ENCODE data around the gene GMCL2.

The GMCL2 gene

DNA sequence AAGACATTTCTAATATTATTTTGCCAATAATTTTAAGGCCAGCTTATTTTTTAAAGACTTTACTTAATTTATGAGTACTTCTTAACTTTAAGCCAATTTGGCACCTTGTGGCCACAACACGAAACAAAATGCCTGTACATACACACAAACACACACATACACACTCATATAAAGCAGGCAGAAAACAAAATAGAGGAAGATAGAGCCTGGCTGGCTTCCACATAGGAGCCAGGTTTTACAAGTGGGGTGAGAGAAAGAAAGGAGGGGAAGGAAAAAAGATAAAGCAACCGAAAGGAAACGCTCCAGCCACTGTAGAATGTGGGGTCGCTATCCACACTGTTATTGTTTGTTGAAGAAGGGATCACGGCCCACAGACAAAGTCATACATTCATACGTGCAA is 10.4 kb downstream of the GMCL2 start:
- FAIRE-seq, result no peak

DNA sequence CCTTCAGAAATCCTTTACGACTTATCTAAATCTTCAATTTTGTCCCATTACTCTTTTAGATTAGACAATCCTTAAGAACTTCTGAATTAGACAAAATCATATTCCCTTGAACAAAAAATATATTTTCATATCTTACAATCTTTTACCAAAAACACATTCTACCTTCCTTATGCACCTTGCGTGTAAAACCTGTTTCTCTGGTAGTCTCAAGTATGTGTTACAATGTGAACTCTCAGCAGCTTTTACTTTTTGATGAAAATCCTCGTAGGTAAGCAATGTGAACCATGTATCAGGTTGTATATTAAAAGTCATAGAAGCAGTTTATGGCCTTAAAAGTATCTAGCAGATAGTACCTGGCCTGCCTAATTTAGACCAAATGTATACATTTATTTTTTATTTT is 12.7 kb downstream of the GMCL2 start:
- FAIRE-seq, result no peak

DNA sequence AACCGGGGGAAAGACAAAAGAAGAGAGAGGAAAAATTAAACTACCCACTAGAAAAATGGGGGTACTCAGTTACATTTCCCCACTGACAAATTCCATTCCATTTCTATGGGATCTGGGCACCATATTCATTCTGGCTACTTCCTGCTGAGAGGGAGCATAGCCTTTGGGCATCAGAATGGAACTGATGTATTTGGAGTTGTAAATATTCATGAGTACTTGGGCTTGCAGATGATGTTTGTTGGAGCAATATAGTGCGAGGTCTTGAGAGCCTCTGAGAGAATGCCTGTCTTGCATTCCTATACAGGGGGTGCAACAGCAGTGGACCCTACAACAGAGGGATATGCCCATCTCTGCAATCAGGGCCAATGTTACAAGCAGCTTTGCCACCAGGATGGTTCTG is 16.7 kb downstream of the GMCL2 start:
- FAIRE-seq, result no peak

DNA sequence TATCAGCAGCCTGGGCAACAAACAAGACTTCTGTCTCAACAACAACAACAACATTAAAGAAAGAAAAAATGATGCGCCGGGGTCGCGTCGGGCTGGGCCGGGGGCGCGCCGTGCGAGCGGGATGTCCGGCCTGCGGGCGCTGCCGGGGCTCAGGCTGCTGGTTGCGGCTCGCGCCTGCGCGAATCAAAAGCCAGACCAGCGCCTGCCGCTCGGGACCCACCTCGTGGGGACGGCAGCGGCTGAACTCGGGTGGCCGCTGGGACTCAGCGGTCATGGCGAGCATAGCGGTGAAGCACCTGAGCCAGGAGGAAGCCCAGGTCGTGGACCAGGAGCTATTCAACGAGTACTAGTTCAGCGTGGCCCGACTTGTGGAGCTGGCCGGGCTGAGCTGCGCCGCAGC is 21.6 kb downstream of the GMCL2 start:
- no peak for FAIRE-seq

DNA sequence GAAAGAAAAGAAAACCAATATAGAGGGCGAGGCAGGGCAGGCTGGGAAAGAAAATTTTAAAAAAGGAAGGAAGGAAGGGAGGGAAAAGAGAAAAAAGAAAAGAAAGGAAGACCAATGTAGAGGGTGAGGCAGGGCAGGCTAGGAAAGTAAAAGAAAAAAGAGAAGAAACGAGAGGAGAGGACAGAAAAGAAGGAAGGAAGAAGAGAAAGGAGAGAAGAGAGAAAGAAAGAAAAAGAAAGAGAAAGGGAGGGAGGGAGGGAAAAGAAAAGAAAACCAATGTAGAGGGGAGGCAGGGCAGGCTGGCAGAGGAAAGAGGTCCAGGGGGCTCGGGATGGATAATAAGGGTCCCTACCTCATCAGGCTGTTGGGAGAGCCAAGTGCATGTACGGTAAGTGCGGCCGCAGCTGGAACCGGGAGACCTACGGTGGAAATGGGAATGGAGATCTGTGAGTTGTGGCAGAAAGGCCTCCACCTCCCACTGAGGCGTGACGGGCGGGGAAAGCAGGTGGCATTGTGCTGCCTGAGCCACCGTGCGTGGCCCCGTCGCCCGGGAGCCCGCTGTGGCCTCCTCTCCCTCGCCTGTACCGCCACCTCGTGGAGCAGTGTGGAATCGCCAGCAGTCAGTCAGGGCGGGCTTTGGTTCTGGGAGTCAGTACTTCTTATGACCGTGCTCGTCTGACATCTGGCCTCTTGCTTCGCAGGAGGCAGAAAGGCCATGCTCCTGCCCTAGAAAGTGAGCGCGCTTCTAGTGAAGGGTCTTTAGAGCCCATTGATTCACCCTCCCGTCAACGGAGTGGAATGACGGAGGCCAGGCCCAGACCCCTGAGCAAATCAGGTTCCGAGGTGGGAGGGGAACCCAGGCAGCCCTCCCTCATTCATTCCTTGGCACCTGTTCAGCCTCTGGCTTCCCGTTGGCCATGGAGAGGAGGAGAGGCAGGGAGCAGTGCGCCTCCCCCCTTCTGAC is 23.1 kb downstream of the GMCL2 start:
- FAIRE-seq, result no peak

DNA sequence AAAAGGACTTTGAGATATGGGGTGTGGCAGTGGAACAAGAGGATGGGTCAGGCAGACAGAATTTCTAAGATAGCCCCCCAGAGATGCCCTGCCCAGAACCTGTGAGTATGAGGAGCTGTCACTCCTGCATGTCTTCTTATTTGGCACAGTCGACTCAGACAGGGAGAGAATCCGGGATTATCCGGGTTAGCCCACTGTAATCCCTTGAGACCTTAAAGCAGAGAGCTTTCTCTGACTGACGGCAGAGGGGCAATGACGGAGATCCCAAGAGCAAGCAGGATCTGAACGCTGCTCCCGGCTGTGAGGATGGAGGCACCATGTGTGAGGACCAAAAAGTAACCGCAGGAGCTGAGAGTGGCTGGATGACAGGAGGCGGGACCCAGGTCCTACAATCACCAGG is 24.7 kb downstream of the GMCL2 start:
- no peak for FAIRE-seq

DNA sequence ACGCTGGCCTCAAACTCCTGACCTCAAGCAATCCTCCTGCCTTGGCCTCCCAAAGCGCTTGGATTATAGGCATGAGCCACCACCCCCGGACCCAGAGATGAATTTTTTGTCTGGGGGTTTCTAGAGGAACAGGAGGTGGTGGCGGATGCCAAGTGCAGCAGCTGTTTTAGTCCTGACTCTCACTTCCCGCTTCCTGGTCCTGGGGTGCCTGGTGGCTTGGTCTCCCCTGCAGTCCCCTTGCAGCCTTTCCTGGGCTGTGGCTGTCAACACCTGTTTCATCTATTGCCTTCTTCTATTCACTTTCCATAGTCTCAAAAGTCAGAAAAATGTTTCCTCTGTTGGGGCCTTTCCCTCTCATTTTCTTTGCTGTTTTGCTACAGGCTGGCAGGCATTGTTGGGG is 27.0 kb downstream of the GMCL2 start:
- FAIRE-seq, result no peak

DNA sequence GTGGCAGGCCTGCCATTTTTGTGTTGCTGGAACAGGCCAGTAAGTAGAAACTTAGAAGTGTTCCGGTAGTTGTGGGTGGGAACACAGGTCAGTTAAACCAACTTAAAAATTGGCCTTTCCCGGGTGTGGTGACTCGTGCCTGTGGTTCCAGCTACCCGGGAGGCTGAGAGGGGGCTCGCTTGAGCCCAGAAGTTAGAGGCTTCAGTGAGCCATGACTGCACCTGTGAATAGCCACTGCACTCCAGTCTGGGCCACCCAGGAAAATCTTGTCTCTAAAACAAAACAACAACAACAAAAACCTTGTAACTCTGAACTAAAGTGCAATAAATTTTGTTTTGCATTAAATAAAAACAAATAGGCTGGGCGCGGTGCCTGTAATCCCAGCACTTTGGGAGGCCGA is 32.1 kb downstream of the GMCL2 start:
- FAIRE-seq, result no peak

DNA sequence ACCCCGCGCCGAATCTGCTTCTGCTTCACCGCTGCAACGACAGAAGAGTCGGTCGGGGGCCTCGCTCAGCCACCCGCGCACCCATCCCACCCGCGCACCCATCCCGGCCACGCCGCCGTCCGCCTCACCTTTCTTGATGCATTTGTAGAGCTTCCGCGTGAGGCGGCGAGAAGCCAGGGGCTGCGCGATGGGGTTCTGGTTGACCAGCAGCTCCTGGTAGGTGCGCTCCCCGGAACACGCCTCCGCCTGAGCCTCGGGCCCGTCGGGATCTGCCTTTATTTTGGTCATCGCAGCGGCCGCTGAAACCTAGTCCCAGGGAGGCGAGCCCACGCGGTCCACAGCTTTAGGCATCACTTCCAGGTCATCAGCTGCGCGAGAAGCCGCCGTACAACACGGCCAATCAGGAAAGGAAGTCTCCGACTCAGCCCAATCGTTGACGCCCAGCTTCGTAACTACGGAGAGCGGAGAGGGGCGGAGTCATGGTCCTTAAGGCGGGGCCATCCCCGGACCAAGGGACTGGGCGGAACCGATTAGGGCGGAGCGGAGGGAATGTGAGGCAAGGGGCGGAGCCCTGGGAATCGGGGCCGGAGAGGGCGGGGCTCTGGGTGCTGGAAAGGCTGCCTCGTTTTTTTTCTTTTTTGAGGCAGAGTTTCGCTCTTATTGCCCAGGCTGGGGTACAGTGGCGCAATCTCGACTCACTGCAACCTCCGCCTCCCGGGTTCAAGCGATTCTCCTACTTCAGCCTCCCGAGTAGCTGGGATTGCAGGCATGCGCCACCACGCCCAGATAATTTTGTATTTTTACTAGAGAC is 33.4 kb downstream of the GMCL2 start, which contains the start of gene NHP2:
TSS of gene NHP2 (minus strand) at position 356 of the 811 bp plus-strand sequence. CDS start at position 288, 68 bp downstream.
- peak; percentile 99 for FAIRE-seq

DNA sequence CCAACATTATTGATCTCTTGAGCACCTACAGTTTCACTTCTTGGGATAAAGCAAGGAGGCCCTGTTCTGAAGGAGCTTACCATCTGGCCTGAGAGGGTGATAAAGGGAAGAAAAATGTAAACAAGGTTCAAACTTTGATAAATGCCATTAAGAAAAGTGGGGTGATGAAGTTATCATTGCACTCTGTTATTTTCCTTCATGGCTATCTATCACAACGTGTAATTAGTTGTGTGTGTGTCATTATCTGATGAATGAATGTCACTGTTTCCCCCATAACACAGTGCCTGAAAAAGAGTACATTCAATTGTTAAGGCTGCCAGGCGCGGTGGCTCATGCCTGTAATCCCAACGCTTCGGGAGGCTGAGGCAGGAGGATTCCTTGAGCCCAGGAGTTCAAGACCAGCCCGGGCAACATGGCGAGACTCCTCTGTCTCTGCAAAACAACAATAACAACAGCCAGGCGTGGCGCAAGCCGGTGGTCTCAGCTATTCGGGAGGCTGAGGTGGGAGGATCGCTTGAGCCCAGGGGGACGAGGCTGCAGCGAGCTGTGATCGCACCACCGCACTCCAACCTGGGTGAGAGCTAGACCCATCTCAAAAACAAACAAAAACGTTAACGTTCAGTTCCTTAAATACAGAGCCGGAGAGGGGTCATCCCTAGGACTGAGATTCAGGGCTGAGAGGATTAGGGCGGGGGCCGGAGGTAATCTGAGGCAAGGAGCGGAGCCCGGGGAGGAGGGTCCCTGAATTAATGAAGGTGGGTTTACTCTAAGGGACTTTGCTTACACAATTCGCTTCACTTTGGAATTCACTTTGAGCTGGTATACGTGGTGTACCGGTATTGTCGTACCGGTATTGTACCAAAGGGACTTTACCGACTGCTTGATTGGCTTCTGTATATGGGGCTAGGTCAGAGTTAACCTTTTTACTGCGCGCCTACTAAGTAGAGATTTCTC is 34.4 kb downstream of the GMCL2 start:
- no peak for FAIRE-seq

DNA sequence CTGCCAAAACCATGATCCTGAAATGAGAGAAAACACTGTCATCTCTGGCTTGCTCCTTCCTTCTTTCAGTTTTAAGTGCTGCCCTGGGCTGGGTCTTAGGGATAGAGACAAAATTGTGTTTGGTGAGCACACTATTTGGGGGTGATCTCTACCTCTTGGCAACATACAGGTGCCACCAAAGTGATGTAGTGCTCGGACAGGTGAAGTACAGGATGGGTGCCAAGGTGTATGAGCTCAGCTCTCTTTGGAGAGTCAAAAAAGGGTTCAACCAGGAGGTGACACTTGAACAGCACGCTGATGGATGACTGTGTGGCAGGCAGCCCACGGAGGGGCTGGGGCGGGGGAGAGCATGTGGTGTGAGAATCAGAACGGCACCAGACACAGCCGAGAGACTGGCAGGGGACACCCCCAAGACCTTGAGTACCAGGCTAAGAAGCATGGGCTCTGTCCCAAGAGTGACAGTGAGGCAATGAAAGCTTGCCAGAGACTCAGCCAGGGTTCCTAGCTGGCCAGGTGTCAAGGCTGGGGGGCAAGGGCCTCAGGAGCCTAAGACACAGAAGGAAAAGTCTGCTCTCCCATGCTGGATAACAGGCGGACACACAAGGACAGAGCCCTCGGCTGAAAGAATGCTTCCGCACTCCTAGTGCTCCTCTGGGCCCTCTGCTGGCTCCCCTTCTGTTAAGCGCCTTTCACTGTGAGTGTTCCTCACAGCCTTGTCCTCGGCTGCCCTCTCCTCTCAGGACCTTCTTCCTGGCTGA is 36.0 kb downstream of the GMCL2 start:
- no peak for FAIRE-seq

DNA sequence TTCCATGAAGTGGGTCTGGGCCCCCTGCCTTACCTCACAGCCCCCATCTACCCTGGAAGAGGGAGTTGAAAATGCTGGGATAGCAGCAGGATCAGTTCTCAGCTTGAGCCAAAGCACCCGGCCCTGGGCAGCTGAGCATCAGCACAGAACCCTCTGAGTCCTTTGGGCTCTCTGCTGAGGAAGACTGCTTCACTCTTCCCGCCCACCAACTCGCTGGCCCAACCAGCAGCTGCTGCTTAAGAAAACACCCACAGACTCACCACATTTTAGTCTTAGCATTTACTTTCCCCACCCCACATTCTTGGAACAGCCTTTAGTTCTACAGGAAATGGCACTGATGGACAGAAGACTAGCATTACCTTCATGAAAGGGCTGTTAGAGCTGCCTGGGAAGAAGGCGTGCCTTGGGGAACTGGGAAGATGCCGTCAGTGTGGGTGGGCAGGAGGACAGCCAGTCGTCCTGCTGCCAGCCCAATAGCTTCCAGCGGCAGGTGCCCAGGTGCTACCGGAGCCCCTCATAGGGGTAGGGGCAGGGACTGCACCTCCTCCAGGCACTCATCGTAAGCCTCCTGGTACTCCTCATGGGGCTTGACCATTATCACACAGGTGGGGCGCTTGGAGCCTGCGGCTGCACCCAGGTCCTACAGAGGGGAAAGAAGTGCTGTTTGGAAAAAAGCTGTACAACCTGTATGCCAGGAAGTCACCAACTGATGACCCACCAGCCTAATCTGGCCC is 37.8 kb downstream of the GMCL2 start:
- FAIRE-seq, result no peak

DNA sequence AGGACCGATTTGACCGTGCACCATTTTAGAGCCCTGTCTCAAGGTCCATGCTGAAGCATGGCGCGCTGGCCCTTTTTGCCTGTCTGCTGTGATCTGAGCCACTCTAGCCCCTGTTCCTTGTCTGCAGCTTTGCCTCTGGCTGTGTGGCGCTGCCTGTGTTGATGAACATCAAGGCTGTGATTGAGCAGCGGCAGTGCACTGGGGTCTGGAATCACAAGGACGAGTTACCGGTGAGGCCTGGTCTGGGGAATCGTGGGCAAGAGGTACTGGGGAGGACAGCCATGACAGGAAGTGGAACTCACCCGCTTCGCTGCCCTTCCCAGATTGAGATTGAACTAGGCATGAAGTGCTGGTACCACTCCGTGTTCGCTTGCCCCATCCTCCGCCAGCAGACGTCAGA is 39.8 kb downstream of the GMCL2 start:
- no peak for FAIRE-seq

DNA sequence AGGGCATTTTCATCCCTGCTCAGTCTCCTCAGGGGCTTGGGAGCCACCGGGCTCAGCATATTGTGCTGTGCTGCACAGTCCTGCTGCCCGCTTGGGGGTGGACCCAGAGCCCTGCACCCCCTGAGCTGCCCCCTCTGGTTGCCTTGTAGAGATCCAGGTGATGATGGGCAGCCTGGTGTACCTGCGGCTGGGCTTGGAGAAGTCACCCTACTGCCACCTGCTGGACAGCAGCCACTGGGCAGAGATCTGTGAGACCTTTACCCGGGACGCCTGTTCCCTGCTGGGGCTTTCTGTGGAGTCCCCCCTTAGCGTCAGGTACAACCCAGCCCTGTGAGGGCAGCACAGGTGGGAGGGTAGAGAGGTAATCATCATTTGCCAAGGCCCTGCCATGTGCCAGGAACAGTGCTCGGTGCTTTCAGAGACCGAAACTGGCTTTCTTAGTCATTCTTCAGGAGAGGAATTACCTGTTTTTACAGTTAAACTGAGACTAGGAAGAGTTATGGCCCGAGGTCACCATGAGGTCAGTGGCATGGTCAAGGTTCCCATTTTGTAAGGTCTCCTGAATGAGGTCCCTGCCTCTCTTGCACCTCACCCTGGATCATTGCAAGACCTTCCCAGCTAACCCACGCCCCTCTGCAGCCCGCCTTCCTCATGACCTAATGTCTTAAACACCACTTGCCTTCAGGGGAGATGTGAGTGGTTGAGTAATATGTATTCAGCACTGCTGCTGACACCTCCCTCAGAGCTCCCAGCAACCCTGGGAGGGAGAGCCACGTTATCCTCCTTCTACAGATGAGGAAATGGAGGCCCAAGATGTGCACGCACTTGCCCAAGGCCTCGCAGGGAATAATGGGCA is 41.0 kb downstream of the GMCL2 start:
- no peak for FAIRE-seq

DNA sequence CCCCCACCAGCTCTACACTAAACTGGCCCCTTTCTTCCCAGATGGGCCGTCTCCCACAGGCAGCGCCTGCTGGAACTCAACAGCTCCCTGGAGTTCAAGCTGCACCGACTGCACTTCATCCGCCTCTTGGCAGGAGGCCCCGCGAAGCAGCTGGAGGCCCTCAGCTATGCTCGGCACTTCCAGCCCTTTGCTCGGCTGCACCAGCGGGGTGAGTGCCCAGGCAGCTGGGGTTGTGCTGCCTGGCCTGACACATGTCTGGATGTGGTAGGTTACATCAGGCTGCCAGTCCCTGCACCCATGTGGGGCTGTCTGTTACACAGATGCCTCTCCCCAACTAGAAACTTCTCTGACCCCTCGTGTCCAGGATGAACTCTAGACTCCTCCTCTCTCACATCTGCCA is 43.3 kb downstream of the GMCL2 start:
- FAIRE-seq, result no peak

DNA sequence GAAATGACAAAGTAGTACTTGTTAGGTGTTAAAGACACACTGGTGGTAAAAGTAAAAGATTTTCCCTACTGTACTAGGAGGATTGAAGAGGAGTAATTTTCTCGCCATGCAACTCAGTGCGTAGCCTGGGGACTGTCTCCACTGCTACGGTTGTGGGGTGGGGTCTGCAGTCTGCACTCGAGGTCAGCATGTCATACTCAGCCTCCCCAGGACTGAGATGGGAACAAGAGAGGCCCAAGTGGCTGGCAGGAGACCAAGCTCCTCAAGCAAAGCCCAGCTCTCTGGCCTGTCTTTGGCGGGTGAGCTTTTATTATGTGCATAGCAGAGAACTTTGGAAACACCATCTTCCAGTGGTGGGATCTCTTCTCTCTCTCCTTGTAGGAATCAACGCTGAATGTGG is 43.9 kb downstream of the GMCL2 start:
- FAIRE-seq, result no peak

DNA sequence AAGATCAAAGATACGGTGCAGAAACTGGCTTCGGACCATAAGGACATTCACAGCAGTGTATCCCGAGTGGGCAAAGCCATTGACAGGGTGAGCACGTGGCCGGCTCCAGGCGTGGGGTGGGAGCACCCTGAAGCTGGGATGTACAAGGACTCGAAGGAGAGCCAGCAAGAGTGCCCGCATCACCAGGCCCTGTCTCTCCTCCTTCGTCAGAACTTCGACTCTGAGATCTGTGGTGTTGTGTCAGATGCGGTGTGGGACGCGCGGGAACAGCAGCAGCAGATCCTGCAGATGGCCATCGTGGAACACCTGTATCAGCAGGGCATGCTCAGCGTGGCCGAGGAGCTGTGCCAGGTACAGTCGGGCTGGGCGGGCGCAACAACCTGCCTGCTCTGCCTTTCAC is 44.5 kb downstream of the GMCL2 start:
- FAIRE-seq, result no peak

DNA sequence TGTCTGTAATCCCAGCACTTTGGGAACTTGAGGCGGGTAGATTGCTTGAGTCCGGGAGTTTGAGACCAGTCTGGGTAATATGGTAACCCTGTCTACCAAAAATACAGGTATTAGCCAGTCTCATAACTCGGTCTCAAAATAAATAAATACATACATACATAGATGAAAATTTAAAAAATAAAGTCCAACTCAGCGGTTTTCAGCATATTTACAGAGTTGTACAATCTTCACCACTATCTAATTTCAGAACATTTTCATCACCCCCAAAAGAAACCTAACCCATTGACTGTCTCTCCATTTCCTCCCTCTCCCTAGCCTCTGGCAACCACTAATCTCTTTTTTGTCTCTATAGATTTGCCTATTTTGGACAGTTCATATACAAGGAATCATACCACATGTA is 45.6 kb downstream of the GMCL2 start:
- FAIRE-seq, result no peak

DNA sequence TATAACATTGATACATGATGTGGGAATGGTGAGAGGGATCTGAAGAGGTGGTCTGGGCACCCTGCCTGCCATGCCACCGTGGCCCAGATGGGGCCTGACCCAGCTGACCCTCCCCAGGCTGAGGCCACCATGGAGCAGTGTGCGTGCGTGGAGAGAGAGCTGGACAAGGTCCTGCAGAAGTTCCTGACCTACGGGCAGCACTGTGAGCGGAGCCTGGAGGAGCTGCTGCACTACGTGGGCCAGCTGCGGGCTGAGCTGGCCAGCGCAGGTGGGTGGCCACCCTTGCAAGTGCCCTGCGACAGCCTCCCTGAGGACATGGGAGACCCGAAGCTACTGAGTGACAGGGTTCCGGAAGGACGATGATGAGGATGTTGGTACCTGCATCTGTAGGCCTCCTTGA is 49.2 kb downstream of the GMCL2 start:
- no peak for FAIRE-seq

DNA sequence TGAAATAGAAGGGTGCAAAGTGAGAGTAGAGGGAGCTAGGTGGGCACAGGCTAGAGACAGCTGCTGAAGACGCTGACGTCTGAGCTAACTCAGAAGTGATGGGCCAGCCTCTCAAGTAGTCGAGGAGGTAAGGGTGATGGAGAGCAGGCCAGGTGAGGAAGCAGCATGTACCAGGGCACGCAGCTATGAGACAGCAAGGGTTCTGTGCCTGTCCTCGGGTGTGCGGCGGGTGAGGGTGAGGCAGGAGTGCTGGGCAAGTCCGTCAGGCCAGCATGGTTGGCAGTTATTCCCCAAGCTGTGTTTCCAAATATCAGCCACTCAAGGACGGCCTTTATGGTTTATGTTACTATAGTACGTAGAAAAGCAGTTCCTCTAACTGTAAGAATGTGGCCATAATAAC is 50.2 kb downstream of the GMCL2 start:
- no peak for FAIRE-seq

Measured in A204.1 (cell line).